Measurements from ENCODE around the gene PPP2R2B.

The PPP2R2B gene

DNA sequence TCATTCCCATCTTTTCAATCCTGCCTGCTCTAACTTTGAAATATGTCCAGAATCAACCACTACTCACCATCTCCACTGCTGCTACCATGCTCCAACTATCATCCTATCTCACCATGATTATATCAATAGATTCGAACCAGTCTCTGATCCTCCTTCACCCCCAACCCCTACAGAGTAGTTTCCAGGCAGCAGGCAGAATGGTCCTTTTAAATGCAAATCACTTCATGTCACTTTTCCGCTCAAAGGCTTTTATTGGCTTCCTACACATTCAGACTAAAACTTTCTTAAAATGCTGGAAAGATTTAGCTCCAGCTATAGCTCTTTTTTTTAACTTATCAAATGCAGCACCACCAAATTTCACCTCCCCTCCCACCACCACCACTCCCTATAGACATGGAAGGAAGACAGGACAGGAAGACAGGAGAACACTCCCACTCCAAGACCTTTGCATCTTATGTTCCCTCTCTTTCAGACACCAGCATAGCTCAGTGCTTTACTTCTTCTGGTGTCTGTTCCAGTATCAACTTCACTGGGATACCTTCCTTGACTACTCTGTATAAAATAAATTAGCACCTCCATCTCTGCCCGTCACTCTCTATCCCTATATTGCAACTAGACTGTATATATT, 9.9 kb upstream of the PPP2R2B start:
- DNase-seq (ENCODE audit: low spot score): no peak

DNA sequence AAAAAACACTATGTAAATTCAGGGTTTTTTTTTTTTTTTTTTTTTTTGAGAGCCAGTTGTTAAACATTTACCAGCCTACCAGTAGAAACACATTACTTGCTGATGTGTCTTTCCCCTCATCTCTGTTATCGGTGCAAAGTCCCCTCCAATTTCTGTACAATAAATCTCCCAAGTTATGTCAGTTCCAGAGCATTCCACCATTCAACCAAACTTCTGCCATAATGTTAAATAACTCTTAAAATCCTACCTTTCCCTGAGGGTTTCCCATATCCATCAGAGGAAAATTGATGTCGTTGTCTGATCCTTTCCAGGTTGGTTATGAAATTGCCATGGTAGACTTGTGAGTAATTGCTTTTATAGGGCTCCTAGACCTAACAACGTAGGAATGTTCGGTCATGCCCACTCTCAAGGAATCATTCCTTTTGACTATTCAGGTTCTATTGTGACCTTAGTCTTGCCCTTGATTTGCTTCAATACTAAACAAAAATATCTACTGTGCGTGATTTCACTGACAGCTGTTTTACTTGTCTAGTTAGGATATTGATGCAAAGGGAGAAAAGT, 5.6 kb upstream of the PPP2R2B start:
- no peak for DNase-seq (ENCODE audit: low spot score)

GRCh38 chr5:146883511-146883910, 5.0 kb upstream of the PPP2R2B start:
- no peak for DNase-seq (ENCODE audit: low spot score)

DNA sequence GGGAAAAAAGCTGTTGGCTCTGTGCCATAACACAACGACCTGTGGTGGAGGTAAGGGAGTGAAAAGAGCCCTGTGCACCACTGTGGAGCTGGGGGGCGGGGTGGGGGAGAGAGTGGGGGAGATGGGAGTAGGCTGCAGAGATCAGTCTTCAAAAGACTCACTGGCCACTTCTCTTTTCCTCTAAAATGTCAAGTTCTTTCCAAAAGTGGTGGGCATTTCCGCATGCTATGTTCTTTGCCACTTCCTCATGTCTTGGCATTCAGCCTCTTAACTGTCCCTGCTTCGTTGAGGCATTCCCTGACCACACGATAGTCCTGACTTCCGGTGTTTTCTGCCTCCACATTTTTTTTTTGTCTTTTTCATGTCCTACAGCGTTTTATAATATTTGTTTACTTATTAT, 2.4 kb upstream of the PPP2R2B start:
- no peak for DNase-seq (ENCODE audit: low spot score)

DNA sequence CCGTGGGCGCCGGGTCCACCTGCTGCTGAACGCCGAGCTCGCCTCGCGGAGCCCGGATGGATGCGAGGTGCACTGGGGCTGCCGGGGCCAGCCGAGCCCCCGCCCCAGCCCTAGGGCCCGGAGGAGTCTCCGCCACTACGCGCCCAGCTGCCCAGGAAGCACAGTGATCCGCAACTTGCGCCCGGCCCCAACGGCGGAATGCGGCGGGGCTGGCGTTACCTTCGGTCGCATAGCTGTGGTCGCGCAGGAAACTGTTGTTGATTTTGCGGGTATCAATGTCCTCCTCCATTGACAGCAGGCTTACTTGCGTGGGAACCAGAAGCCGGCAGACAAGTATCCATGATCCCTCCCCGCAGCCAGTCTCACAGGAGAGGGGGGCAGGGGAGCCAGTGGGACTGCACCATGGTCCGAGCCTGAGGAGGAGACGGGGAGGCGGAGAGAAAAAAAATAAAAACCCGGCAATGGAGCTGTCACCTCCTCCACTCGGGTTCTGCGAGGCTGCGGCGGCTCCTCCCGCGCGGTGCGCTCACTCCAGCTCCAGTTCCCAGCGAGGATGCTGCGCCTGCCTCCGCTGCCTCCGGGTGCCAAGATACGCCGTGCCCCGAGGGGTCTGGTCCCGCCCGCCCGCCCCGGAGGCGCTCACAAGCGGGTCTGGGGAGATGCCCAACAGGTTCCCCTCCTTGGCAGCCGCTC, 628 bp downstream of the PPP2R2B start:
- DNase-seq (ENCODE audit: low spot score): peak; percentile 16

DNA sequence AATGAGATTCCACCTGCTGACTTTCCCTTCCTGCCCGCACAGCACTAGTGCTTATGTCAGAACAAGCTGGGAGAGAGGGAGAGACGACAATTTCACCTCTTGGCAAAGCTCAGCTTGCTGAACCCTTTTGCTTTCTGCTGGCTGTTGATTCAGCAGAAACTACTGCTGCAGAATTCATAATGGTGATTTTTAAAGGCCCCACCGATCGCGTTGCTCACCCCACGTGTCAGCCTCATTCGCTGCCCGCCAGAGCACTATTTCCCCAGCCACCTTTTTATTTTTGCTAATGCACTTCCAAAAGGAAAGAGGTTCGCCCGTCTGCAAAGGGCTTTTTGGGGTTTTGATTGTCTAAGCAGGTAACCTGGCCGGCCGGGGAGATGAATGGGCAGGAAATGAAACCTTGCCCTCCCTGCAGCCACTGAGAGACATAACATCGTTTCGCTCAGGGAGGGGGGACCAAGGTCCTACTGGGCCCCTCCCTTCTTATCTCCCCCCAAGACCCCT, 1.3 kb downstream of the PPP2R2B start:
- DNase-seq (ENCODE audit: low spot score): no peak

- no peak for DNase-seq (ENCODE audit: low spot score)
Observed at GRCh38 chr5:146873186-146873917, 5.2 kb downstream of the PPP2R2B start.

- DNase-seq (ENCODE audit: low spot score): no peak
Observed at GRCh38 chr5:146872188-146872587, 6.4 kb downstream of the PPP2R2B start.

DNA sequence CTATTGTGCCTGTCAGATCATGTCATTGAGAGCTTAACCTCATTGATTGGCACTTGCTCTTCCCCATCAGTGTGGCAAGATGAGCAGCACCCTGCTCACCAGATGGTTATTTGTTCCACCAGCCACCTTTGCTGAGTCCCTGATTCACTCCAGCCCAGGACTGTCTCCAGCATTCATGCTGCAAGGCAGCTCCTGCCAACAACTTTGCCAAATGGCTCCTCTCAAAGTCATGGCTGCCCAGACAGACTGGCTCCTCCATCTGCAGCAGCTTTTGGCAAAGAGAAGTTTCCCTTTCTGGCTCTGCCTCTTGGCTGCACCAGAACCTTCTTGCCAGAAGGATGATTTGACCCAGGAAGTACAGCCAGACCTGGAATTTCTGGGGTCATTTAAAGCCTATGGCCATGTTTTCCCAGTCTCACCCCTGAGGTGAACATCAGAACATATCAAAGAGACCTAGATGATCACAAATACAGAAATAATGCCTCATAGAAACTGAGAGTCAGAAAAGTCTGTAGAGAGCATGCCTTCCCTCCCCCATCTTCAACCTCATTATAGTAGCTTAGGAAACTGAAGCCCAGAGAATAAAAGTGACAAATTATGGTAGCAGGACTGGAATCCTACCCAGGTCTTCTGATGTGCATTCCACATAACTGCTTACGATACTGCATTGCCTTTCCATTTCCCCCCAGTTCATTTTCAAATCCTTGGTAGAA, 10.4 kb downstream of the PPP2R2B start:
- DNase-seq (ENCODE audit: low spot score): no peak

DNA sequence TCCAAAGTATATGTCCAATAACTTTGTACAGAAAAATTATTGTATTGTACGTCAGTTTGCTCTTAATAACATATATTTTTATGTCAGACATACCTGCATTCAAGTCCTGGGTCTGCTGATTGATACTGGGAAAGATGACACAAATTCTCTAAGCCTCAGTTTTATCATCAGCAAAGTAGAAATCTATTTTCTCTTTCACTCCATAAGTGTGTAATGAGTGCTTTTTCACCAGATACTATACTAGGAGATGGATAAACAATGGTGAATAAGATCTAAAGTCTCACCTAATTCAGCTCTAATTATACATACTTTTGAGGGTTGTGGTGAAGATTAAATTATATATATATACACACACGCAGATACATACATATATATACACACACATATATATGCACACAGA, 12.3 kb downstream of the PPP2R2B start:
- DNase-seq (ENCODE audit: low spot score): no peak

- DNase-seq (ENCODE audit: low spot score): no peak
Observed at GRCh38 chr5:146862641-146863040, 15.9 kb downstream of the PPP2R2B start.

- DNase-seq (ENCODE audit: low spot score): no peak
Observed at GRCh38 chr5:146860213-146860893, 18.2 kb downstream of the PPP2R2B start.

DNA sequence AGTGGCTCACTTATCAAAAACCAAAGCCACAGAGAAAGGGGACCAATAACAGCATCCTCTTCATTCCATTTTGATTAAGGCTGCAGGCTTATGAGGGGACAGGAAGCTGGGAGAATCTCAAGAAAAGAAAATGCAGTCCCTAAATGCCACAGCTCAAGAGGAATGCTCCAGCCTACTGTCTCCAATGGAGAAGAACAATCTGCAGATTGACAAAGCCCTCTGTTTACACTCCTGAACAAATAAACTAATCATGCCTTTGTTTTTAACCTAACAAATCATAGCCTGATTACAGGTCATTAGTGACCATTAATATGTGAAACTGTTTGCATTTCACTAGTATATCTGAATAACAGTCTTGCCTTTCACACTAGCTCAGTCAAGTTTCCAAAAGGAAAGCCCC, 26.5 kb downstream of the PPP2R2B start:
- DNase-seq (ENCODE audit: low spot score): no peak

GRCh38 chr5:146851133-146851532, 27.4 kb downstream of the PPP2R2B start:
- no peak for DNase-seq (ENCODE audit: low spot score)

DNA sequence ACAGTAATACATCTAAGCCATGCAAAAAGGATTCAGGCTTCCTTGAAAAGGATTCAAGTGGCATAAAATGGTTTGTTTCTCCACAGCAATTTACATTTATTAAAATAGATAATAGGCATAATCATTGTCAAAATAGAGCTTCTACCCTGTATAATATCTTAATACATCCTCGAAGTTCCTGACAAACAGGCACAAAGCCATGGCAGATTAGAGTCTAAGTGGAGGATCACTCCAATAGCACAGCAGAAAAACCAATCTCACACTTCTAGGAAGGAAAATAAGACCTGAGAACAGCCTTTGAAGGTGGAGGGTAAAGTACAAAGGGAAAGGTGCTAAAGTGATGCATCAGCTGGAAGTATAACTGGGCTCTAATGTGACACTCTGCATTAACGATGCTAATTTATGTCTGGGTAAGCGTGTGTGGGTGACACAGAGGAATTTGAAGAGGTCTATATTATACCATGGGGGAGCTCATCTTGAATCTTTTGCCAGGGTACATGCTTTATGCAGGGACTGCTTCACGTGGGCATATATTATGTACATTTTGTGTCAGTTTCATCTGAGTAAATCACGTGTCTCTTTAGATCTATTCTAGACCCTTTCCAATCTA, 28.8 kb downstream of the PPP2R2B start:
- DNase-seq (ENCODE audit: low spot score): no peak

DNA sequence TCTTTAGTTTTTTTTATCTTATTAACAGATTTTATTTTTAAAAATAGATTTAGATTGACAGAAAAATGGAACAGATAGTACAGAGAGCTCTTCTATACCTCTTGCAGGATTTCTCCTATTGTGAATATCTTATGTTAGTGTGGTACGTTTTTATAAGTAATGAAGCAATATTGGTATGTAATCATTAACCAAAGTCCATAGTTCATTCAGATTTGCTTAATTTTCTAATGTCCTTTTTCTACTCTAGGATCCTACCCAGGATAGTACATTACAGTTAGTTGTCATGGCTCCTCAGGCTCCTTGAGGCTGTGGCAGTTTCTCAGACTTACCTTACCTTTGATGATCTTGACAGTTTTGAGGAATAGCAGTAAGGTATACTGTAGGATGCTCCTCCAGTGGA, 30.4 kb downstream of the PPP2R2B start:
- no peak for DNase-seq (ENCODE audit: low spot score)

DNA sequence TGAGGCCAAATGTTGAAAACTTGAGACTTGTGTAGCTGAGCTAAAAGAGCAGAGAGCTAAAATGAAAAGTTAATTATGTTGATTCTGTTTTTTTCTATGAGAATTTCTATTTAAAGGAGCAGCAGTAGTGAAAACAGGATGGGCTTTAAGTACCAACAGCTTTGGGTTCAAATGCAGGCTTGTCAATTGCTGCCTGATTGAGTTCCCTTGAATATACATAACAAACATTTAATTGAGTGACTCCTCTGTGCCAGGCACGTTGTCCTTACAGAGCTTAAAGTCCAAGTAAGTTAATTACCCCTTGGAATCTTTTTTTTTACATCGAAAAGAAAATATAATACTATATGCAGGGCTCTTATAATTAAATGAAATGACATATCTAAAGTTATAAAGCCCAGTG, 38.5 kb downstream of the PPP2R2B start:
- no peak for DNase-seq (ENCODE audit: low spot score)

DNA sequence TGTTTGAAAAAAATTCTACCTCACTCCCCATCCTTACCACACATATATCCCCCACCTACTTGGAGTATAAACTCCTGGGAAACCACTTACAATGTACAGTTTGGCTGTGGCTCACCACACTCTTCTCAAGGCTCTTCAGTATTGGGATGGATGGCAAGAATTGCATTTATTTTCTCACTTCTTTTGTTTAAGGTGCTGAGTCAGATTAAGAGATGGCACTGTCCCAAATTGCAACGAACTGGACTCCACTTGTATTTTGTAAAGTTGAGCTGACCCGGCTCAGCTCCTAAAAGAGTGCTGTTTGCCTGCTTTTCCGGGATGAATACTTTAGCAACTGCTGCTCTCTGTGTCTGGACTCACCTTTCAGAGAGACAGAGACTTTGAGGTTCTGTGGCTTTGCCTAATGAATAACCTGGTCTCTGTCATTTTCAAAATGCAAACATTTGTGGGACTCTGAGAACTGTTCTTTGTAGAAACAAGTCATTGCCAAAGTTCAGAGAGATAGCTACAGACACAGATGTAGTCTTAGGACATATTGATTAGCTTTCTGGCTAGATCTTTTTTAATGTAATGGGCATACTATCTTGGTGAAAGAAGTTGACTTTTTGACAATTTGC, 42.2 kb downstream of the PPP2R2B start:
- no peak for DNase-seq (ENCODE audit: low spot score)

- DNase-seq (ENCODE audit: low spot score): no peak
Observed at GRCh38 chr5:146832985-146833732, 45.4 kb downstream of the PPP2R2B start.

DNA sequence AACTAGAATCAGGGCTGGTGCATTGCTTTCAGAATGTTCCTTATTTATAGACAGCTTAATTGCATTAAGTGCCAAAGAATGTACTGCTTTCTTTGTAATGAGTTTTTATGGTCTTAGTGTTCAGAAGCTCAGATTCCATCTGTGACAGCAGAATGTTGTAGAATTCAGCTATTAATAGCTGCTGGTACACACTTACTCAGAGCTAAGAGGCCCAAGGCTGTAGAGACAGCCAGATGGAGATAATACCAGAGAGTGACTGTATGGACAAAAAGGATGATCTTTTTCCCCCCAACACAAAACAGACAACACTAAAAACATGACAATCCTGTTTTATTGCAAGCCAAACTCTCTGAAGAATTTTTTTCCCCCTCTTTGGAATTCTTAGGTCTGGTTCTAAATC, 50.2 kb downstream of the PPP2R2B start:
- no peak for DNase-seq (ENCODE audit: low spot score)

Data from CD4-positive, alpha-beta T cell treated with Interleukin-2 at 100 ng/mL for 4 hours (primary cell).